ENCODE results near the gene UBE2L5.
A peak's percentile ranks its signal among the peaks of the same experiment; 100 is the strongest.

UBE2L5 gene

DNA sequence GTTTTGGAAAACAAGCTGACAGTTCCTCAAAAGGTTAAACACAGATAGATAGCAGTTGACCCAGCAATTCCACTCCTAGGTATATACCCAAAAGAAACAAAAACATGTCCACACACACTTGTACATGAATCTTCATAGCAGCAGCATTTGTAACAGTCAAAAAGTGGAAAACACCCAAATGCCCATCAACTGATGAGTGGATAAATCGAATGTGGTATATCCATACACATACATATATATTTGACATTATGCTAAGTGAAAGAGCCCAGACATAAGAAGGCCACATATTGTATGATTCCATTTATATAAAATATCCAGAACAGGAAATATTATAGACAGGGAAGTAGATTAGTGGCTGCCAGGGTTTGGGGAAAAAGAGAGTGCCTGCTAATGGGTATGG, 51.4 kb downstream of the UBE2L5 start:
- Histone ChIP-seq H3K4me1 (ENCODE audit: control insufficient read depth, insufficient read depth, low read length) (no peaks in the 10 kb centered on the region), H3K4me3 (ENCODE audit: low read depth, low read length) (no peak overlapping the region), H3K27ac (ENCODE audit: extremely low read depth, low read depth, low read length) (no peak overlapping the region), H3K36me3 (ENCODE audit: control insufficient read depth in 2 of 2, insufficient read depth in 1 of 2, low read length in 2 of 2) (no peaks in the 10 kb centered on the region), H3K9me3 (ENCODE audit: control insufficient read depth, insufficient read depth, low read depth, low read length) (no peaks in the 10 kb centered on the region)
- ChIA-PET POLR2A (no interaction called here), CTCF (no interaction called here)
- TF ChIP-seq ZNF140 (tag by site-specific recombination; IDR thresholded peaks at IDR 0.05) (peak; percentile 87), ZNF391 (tag by site-specific recombination; IDR thresholded peaks at IDR 0.05; ENCODE audit: borderline replicate concordance, low read depth) (no peak), ZNF10 (tag by site-specific recombination; IDR thresholded peaks at IDR 0.05) (peak; percentile 80), TCF7L2 (IDR thresholded peaks at IDR 0.05; ENCODE audit: borderline replicate concordance, low read depth, low read length) (no peak)

- no peaks in the 10 kb centered on the region for H3K36me3 ChIP-seq (ENCODE audit: control insufficient read depth in 2 of 2, insufficient read depth in 1 of 2, low read length in 2 of 2)
- ChIA-PET POLR2A (interaction anchor here (1.5 kb wide), 1 partner anchor 12 kb away, joined by 7 read pairs; the partner anchor contains the start of gene HMGB1), CTCF (interaction anchor here (0.6 kb wide), 1 partner anchor 84 kb away, joined by 4 read pairs; no protein-coding TSS in a partner anchor)
- H3K27ac ChIP-seq (ENCODE audit: extremely low read depth, low read depth, low read length) = no peak overlapping the region
- no peak overlapping the region for H3K4me3 ChIP-seq (ENCODE audit: low read depth, low read length)
- H3K9me3 ChIP-seq (ENCODE audit: control insufficient read depth, insufficient read depth, low read depth, low read length) = no peaks in the 10 kb centered on the region
- TF ChIP-seq EGR2 (tag by site-specific recombination; IDR thresholded peaks at IDR 0.05; ENCODE audit: low read depth) = no peak
- no peak for TF ChIP-seq TCF7L2 (IDR thresholded peaks at IDR 0.05; ENCODE audit: borderline replicate concordance, low read depth, low read length)
- TF ChIP-seq OSR2 (tag by site-specific recombination; IDR thresholded peaks at IDR 0.05) = no peak
- TF ChIP-seq ZNF529 (tag by site-specific recombination; IDR thresholded peaks at IDR 0.05; ENCODE audit: insufficient replicate concordance) = no peak
- no peak for TF ChIP-seq ZNF623 (tag by site-specific recombination; IDR thresholded peaks at IDR 0.05)
- no peak for TF ChIP-seq ZNF513 (tag by site-specific recombination; IDR thresholded peaks at IDR 0.05)
- no peak for TF ChIP-seq KLF9 (tag by site-specific recombination; IDR thresholded peaks at IDR 0.05; ENCODE audit: low read depth)
- TF ChIP-seq ZNF48 (tag by site-specific recombination; IDR thresholded peaks at IDR 0.05) = no peak
- TF ChIP-seq, protein P1, sequence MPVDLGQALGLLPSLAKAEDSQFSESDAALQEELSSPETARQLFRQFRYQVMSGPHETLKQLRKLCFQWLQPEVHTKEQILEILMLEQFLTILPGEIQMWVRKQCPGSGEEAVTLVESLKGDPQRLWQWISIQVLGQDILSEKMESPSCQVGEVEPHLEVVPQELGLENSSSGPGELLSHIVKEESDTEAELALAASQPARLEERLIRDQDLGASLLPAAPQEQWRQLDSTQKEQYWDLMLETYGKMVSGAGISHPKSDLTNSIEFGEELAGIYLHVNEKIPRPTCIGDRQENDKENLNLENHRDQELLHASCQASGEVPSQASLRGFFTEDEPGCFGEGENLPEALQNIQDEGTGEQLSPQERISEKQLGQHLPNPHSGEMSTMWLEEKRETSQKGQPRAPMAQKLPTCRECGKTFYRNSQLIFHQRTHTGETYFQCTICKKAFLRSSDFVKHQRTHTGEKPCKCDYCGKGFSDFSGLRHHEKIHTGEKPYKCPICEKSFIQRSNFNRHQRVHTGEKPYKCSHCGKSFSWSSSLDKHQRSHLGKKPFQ (tag by site-specific recombination; IDR thresholded peaks at IDR 0.05) = no peak
- TF ChIP-seq, protein P2, sequence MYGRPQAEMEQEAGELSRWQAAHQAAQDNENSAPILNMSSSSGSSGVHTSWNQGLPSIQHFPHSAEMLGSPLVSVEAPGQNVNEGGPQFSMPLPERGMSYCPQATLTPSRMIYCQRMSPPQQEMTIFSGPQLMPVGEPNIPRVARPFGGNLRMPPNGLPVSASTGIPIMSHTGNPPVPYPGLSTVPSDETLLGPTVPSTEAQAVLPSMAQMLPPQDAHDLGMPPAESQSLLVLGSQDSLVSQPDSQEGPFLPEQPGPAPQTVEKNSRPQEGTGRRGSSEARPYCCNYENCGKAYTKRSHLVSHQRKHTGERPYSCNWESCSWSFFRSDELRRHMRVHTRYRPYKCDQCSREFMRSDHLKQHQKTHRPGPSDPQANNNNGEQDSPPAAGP (tag by site-specific recombination; IDR thresholded peaks at IDR 0.05) = no peak
- TF ChIP-seq ZNF704 (tag by site-specific recombination; IDR thresholded peaks at IDR 0.05) = no peak
- TF ChIP-seq SALL2 (tag by site-specific recombination; IDR thresholded peaks at IDR 0.05; ENCODE audit: borderline replicate concordance) = no peak
- TF ChIP-seq ZNF324 (tag by site-specific recombination; IDR thresholded peaks at IDR 0.05) = no peak
- no peaks in the 10 kb centered on the region for H3K4me1 ChIP-seq (ENCODE audit: control insufficient read depth, insufficient read depth, low read length)
Measured at GRCh38 chr13:30477346-30478195, 55.3 kb downstream of the UBE2L5 start.
